T-helper 9 cell (primary cell): Measurements from ENCODE around the gene MAN2A1.

Source experiments
- DNase-seq: peaks from one replicate; pipeline ENCODE4 v3.0.0-alpha.2; 2020

The MAN2A1 gene

GRCh38 chr5:109682383-109682782, 7.3 kb upstream of the MAN2A1 start:
- DNase-seq = no peak

- DNase-seq = no peak
Measured at GRCh38 chr5:109685916-109686315, 3.8 kb upstream of the MAN2A1 start.

GRCh38 chr5:109688630-109688969, 1.1 kb upstream of the MAN2A1 start:
- no peak for DNase-seq

- peak; percentile 65 for DNase-seq
Measured at GRCh38 chr5:109688970-109689739, 572 bp upstream of the MAN2A1 start.

GRCh38 chr5:109690242-109690974, 681 bp downstream of the MAN2A1 start:
- DNase-seq = peak; percentile 34

GRCh38 chr5:109690975-109691574, 1.3 kb downstream of the MAN2A1 start:
- peak; percentile 33 for DNase-seq

GRCh38 chr5:109691996-109692395, 2.3 kb downstream of the MAN2A1 start:
- no peak for DNase-seq

GRCh38 chr5:109692852-109693251, 3.1 kb downstream of the MAN2A1 start:
- DNase-seq = no peak

GRCh38 chr5:109693535-109694400, 4.0 kb downstream of the MAN2A1 start:
- no peak for DNase-seq

GRCh38 chr5:109694451-109694891, 4.7 kb downstream of the MAN2A1 start:
- no peak for DNase-seq

- no peak for DNase-seq
Measured at GRCh38 chr5:109695005-109695926, 5.5 kb downstream of the MAN2A1 start.

GRCh38 chr5:109697339-109697738, 7.6 kb downstream of the MAN2A1 start:
- no peak for DNase-seq

GRCh38 chr5:109700516-109701153, 10.9 kb downstream of the MAN2A1 start:
- DNase-seq = no peak

- DNase-seq = no peak
Measured at GRCh38 chr5:109701252-109701651, 11.5 kb downstream of the MAN2A1 start.

- DNase-seq = no peak
Measured at GRCh38 chr5:109701792-109702191, 12.1 kb downstream of the MAN2A1 start.

GRCh38 chr5:109703166-109703565, 13.4 kb downstream of the MAN2A1 start:
- no peak for DNase-seq

GRCh38 chr5:109703829-109704228, 14.1 kb downstream of the MAN2A1 start:
- no peak for DNase-seq

- no peak for DNase-seq
Measured at GRCh38 chr5:109704282-109704952, 14.7 kb downstream of the MAN2A1 start.

GRCh38 chr5:109705596-109705995, 15.9 kb downstream of the MAN2A1 start:
- DNase-seq = no peak

- no peak for DNase-seq
Measured at GRCh38 chr5:109706095-109706494, 16.4 kb downstream of the MAN2A1 start.

- no peak for DNase-seq
Measured at GRCh38 chr5:109707531-109707930, 17.8 kb downstream of the MAN2A1 start.
